GM12864 (cell line): Measurements from ENCODE around the gene STK32A.

Experiments used
- DNase-seq: peaks from one replicate; pipeline ENCODE4 v3.0.0-alpha.2; 2011; ENCODE audit warnings: low read depth
- H3K4me3 ChIP-seq: 2 replicates; pipeline ENCODE4 v1.5.1; 2011; ENCODE audit warnings: mild to moderate bottlenecking, low read depth, low read length, control low read depth
- CTCF ChIP-seq: IDR thresholded peaks from 2 replicates; pipeline ENCODE4 v1.5.1; 2011; ENCODE audit warnings: low read depth, mild to moderate bottlenecking, moderate library complexity, low read length, control low read depth, inconsistent platforms; ENCODE audit errors: missing control alignments

Gene STK32A

GRCh38 chr5:147341345-147341744, 106.5 kb downstream of the STK32A start:
- H3K4me3 ChIP-seq: no peak overlapping the region
- no peak for DNase-seq
- TF ChIP-seq CTCF: no peak

- no peak for DNase-seq
- no peak overlapping the region for H3K4me3 ChIP-seq
- TF ChIP-seq CTCF: no peak
Observed at GRCh38 chr5:147344861-147345260, 110.0 kb downstream of the STK32A start.

GRCh38 chr5:147346006-147346561, 111.3 kb downstream of the STK32A start:
- TF ChIP-seq CTCF: no peak
- no peak overlapping the region for H3K4me3 ChIP-seq
- DNase-seq: no peak

- no peak overlapping the region for H3K4me3 ChIP-seq
- TF ChIP-seq CTCF: no peak
- DNase-seq: no peak
Observed at GRCh38 chr5:147348046-147348445, 113.2 kb downstream of the STK32A start.

DNA sequence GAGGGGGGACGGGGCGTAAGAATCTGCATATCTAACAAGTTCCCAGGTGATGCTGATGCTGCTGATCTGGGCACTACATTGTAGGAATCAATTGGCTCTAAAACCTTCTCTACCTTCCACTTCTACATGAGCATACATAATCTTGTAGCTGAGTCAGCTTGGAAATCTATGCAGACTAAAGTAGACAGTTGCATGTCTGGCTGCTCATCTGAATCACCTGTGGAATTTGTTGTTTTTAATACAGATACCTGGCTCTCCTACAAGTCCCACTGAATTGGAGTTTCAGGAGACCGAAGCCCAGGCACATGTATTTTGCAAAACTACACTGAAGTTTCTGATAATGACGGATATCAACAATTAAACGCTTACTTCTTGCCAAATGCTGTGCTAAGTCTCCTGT, 113.6 kb downstream of the STK32A start:
- no peak overlapping the region for H3K4me3 ChIP-seq
- no peak for TF ChIP-seq CTCF

GRCh38 chr5:147349241-147349640, 114.4 kb downstream of the STK32A start:
- H3K4me3 ChIP-seq: no peak overlapping the region
- DNase-seq: no peak

More for the DNA sequence above, 113.6 kb downstream of the STK32A start:
- DNase-seq: no peak

More at GRCh38 chr5:147349241-147349640, 114.4 kb downstream of the STK32A start:
- TF ChIP-seq CTCF: no peak
